Breast epithelium (tissue), 4 donors: ENCODE measurements around the gene HERC2. TPM values are rescaled to one million over a fixed set of nuclear protein-coding genes. Genes with fewer than 3 reads are reported as not detected.

Experiments used
- DNase-seq, 2 donors: peaks; one replicate each; pipeline ENCODE4 v3.0.0-alpha.2; 2019; ENCODE audit warnings: low spot score in 2 of 2
- H3K27ac ChIP-seq, 2 donors: fragments of 200-600 bp; sonication (generic) in 1 of 2; one replicate each; pipeline ENCODE4 v1.5.1; 2016 to 2019; ENCODE audit warnings: mild to moderate bottlenecking in 1 of 2
- H3K27me3 ChIP-seq, 2 donors: fragments of 200-600 bp; sonication (generic) in 1 of 2; one replicate each; pipeline versions ENCODE4 v1.5.1 to v1.6.0; 2017 to 2019; ENCODE audit warnings: control low read depth in 1 of 2, mild to moderate bottlenecking in 1 of 2
- H3K36me3 ChIP-seq: fragments of 200-600 bp; one replicate; pipeline ENCODE4 v1.5.1; 2019
- H3K4me1 ChIP-seq, 2 donors: fragments of 200-600 bp; sonication (generic); one replicate each; pipeline ENCODE4 v1.5.1; 2016 to 2019; ENCODE audit warnings: control low read depth in 1 of 2
- H3K4me3 ChIP-seq, 3 donors: fragments of 200-600 bp; sonication (generic); 1 replicate in 2 of 3; 2 replicates in 1 of 3; pipeline ENCODE4 v1.5.1; 2016 to 2019; ENCODE audit warnings: mild to moderate bottlenecking in 3 of 3, moderate library complexity in 2 of 3
- H3K9me3 ChIP-seq, 2 donors: fragments of 200-600 bp; sonication (generic) in 1 of 2; one replicate each; pipeline ENCODE4 v1.5.1; 2016 to 2019; ENCODE audit warnings: control low read depth in 1 of 2
- POLR2A ChIP-seq: fragments of 450-650 bp; IDR thresholded peaks from one replicate; pipeline ENCODE4 v1.6.1; 2016; ENCODE audit warnings: antibody characterized with exemption, mild to moderate bottlenecking, moderate library complexity
- POLR2AphosphoS5 ChIP-seq, 3 donors: sonication (generic); formaldehyde crosslinking; IDR thresholded peaks; one replicate each; pipeline ENCODE4 v1.6.1; 2017; ENCODE audit warnings: antibody characterized with exemption in 3 of 3
- intact Hi-C: fragments of 100-400 bp; cut with DNase I; formaldehyde crosslinking; loops from one replicate; pipeline ENCODE4 v1.15.1; 2023; ENCODE audit warnings: low total_unique reads
- total RNA-seq, 3 donors: library from RNA; depleted of rRNA; stranded (reverse); fragments of >200 nt; gene quantifications; one replicate each; pipeline ENCODE4 v1.1.0, GENCODE V29; 2016
- TF ChIP-seq, protein P1 (sequence below), 3 donors: fragments of 450-650 bp; IDR thresholded peaks; one replicate each; pipeline ENCODE4 v1.5.1; 2016 to 2017; ENCODE audit warnings: antibody characterized with exemption in 3 of 3, mild to moderate bottlenecking in 3 of 3, moderate library complexity in 3 of 3

Gene HERC2
- total RNA-seq, 3 donors from 2014 or later = 46.2 to 55.8 (median 51.1) TPM

DNA sequence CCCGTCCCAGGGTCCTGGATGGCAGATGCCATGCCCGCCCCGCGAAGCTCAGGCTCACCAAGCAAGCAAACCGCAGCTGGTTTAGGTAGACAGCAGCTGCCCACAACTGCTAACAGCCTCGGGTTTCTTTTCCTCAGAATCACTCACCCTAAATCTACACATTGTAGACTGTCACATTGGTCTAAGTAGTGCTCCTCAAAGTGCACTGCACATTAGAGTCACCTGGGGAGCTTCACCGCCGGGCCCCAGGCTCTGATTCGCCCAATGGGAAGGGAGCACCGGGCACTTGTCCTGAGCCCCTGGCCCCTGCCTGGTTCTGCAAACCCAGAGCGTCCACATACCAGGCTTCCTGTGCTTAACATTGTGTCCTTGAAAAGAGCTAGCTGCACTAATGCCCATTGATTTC, 223.6 kb downstream of the HERC2 start:
- intact Hi-C loops = loop anchor here (5.0 kb wide), 1 partner anchor 656 kb away; no protein-coding TSS in a partner anchor
- no peaks in the 10 kb centered on the region for H3K9me3 ChIP-seq
- TF ChIP-seq, protein P1, sequence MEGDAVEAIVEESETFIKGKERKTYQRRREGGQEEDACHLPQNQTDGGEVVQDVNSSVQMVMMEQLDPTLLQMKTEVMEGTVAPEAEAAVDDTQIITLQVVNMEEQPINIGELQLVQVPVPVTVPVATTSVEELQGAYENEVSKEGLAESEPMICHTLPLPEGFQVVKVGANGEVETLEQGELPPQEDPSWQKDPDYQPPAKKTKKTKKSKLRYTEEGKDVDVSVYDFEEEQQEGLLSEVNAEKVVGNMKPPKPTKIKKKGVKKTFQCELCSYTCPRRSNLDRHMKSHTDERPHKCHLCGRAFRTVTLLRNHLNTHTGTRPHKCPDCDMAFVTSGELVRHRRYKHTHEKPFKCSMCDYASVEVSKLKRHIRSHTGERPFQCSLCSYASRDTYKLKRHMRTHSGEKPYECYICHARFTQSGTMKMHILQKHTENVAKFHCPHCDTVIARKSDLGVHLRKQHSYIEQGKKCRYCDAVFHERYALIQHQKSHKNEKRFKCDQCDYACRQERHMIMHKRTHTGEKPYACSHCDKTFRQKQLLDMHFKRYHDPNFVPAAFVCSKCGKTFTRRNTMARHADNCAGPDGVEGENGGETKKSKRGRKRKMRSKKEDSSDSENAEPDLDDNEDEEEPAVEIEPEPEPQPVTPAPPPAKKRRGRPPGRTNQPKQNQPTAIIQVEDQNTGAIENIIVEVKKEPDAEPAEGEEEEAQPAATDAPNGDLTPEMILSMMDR (IDR thresholded peaks at IDR 0.05) = no peak
- TF ChIP-seq POLR2A = no peak
- no peak for TF ChIP-seq POLR2AphosphoS5 (IDR thresholded peaks at IDR 0.05)
- no peak overlapping the region for H3K27ac ChIP-seq
- no peak for DNase-seq
- peaks cover 0 to 77% of the 10 kb centered on the region in 2 donors for H3K27me3 ChIP-seq
- no peaks in the 10 kb centered on the region for H3K36me3 ChIP-seq
- H3K4me3 ChIP-seq = no peak overlapping the region
- H3K4me1 ChIP-seq = no peaks in the 10 kb centered on the region

- no peak for DNase-seq
- Histone ChIP-seq H3K4me1 (no peaks in the 10 kb centered on the region), H3K9me3 (no peaks in the 10 kb centered on the region)
Observed at GRCh38 chr15:28097656-28098359, 224.2 kb downstream of the HERC2 start.

DNA sequence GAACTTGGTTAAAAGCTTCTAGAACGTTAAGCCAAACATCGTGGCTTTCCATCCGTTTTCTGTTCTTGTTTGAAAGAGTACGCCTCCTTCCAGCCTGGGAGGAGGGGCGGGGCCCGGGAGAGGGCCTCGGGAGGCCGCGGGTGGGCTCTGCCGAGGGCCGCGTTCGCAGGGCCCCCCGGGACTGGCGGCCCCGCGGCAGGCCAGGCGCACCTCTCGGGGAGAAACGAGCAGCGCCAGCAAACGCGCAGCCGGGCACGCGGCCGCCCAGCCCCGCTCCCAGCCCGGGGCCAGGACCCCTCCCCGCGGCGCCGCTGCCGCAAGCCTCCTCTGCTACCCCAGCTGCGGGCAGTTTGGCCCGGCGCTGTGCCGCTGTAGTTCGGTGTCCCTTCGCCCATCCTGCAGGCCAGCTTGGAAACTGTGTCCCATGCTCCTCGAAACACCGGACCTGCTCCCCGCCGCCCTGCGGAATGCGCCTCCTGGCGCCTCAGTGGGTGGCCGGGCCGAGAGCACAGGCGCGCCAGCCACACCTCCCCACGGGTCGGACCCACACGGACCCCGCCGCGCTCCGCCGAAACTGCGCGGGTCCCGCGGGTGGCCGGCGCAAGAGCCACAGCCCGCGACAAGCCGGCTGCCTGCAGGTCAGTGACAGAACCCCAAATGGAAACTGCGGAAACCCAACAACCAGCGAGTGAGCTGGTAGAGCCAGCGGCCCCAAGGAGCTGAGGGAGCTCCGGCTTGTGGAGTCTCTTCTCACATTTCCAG, 225.1 kb downstream of the HERC2 start:
- peaks cover 0 to 1% of the 10 kb centered on the region in 2 donors for H3K9me3 ChIP-seq
- H3K36me3 ChIP-seq = no peaks in the 10 kb centered on the region
- TF ChIP-seq POLR2A = no peak
- TF ChIP-seq, protein P1 (IDR thresholded peaks at IDR 0.05) = no peak
- no peak for TF ChIP-seq POLR2AphosphoS5 (IDR thresholded peaks at IDR 0.05)
- intact Hi-C loops = loop anchor here (5.0 kb wide), 1 partner anchor 655 kb away; no protein-coding TSS in a partner anchor
- H3K4me3 ChIP-seq = peak overlapping the region; percentile 39 to 64 (median 52)
- H3K4me1 ChIP-seq = no peaks in the 10 kb centered on the region
- peaks cover 0 to 73% of the 10 kb centered on the region in 2 donors for H3K27me3 ChIP-seq
- no peak overlapping the region for H3K27ac ChIP-seq
- DNase-seq = peak in 1 of 2 donors; percentile 16

More at GRCh38 chr15:28097656-28098359, 224.2 kb downstream of the HERC2 start:
- intact Hi-C loops = loop anchor here (5.0 kb wide), 1 partner anchor 656 kb away; no protein-coding TSS in a partner anchor
- no peak for TF ChIP-seq POLR2AphosphoS5 (IDR thresholded peaks at IDR 0.05)
- TF ChIP-seq, protein P1 (IDR thresholded peaks at IDR 0.05) = no peak
- TF ChIP-seq POLR2A = no peak
- Histone ChIP-seq H3K27ac (no peak overlapping the region), H3K27me3 (peaks cover 0 to 78% of the 10 kb centered on the region in 2 donors), H3K36me3 (no peaks in the 10 kb centered on the region), H3K4me3 (no peak overlapping the region)

DNA sequence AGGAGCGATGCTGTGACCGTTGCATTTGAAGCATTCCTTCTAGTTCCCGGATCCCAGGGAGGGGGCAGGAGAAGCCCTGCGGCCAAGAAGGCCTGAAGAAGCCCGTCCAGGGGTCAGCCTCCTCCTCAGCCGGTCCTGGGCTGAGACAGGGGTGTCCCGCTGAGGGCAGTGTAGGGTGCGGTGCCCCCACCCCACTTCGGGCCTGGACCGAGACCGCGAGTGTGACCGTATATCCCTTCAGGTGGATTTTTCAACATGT, 225.6 kb downstream of the HERC2 start:
- H3K36me3 ChIP-seq = no peaks in the 10 kb centered on the region
- H3K4me1 ChIP-seq = no peaks in the 10 kb centered on the region
- intact Hi-C loops = loop anchor here (5.0 kb wide), 1 partner anchor 654 kb away; no protein-coding TSS in a partner anchor
- peak overlapping the region; percentile 39 to 64 (median 52) for H3K4me3 ChIP-seq
- peaks cover 0 to 72% of the 10 kb centered on the region in 2 donors for H3K27me3 ChIP-seq
- TF ChIP-seq, protein P1 (IDR thresholded peaks at IDR 0.05) = no peak
- TF ChIP-seq POLR2A (no peak), POLR2AphosphoS5 (IDR thresholded peaks at IDR 0.05) (no peak)
- H3K9me3 ChIP-seq = peaks cover 0 to 6% of the 10 kb centered on the region in 2 donors
- DNase-seq = no peak
- H3K27ac ChIP-seq = no peak overlapping the region
